Mesenchymal stem cell (in vitro differentiated cells and primary cell): ENCODE measurements around the gene BLVRB.

Source experiments
- DNase-seq: peaks from one replicate; pipeline ENCODE4 v3.0.0-alpha.2; 2013
- H2AFZ ChIP-seq: one replicate; pipeline ENCODE4 v1.6.1; 2013; ENCODE audit warnings: low read depth, mild to moderate bottlenecking, control low read depth, inconsistent platforms, low read length, moderate library complexity
- H2AK5ac ChIP-seq: 2 replicates; pipeline ENCODE4 v1.6.1; 2013; ENCODE audit warnings: low read length, moderate library complexity, mild to moderate bottlenecking, inconsistent platforms; ENCODE audit not compliant: severe bottlenecking
- H2BK120ac ChIP-seq: one replicate; pipeline ENCODE4 v1.6.1; 2013; ENCODE audit warnings: low read depth, mild to moderate bottlenecking, inconsistent platforms, low read length, moderate library complexity
- H2BK12ac ChIP-seq, 2 experiments: one replicate each; pipeline ENCODE4 v1.6.1; 2013; ENCODE audit warnings: inconsistent platforms in 2 of 2, low read length in 2 of 2, mild to moderate bottlenecking in 2 of 2, moderate library complexity in 2 of 2, control low read depth in 1 of 2
- H2BK15ac ChIP-seq: one replicate; pipeline ENCODE4 v1.6.1; 2013; ENCODE audit warnings: mild to moderate bottlenecking, low read depth, inconsistent platforms; ENCODE audit not compliant: poor library complexity, severe bottlenecking
- H2BK5ac ChIP-seq: 2 replicates; pipeline ENCODE4 v1.6.1; 2013; ENCODE audit warnings: low read depth, mild to moderate bottlenecking, low read length, control low read depth, inconsistent platforms; ENCODE audit not compliant: poor library complexity, severe bottlenecking
- H3K14ac ChIP-seq, 2 experiments: one replicate each; pipeline ENCODE4 v1.6.1; 2013; ENCODE audit warnings: inconsistent platforms in 2 of 2, low read length in 2 of 2, control low read depth in 1 of 2, mild to moderate bottlenecking in 1 of 2, moderate library complexity in 1 of 2
- H3K18ac ChIP-seq, 2 experiments: one replicate each; pipeline ENCODE4 v1.6.1; 2013; ENCODE audit warnings: inconsistent platforms in 2 of 2, low read length in 2 of 2, control low read depth in 1 of 2, low read depth in 1 of 2, mild to moderate bottlenecking in 1 of 2
- H3K23ac ChIP-seq, 2 experiments: one replicate each; pipeline ENCODE4 v1.6.1; 2013; ENCODE audit warnings: inconsistent platforms in 2 of 2, low read length in 2 of 2, mild to moderate bottlenecking in 2 of 2, moderate library complexity in 2 of 2, control low read depth in 1 of 2
- H3K27ac ChIP-seq: 2 replicates; pipeline ENCODE4 v1.5.1; 2013; ENCODE audit warnings: mild to moderate bottlenecking, moderate library complexity, low read length, control low read depth, inconsistent platforms; ENCODE audit not compliant: poor library complexity, severe bottlenecking
- H3K27me3 ChIP-seq, 2 experiments: 2 replicates each; pipeline versions ENCODE4 v1.6.1 to v1.7.0; 2013; ENCODE audit warnings: low read length in 2 of 2, mild to moderate bottlenecking in 2 of 2, moderate library complexity in 2 of 2, control low read depth in 1 of 2, inconsistent platforms in 1 of 2; ENCODE audit not compliant: control insufficient read depth in 1 of 2, insufficient read depth in 1 of 2
- H3K36me3 ChIP-seq, 2 experiments: 2 replicates each; pipeline versions ENCODE4 v1.6.1 to v1.7.0; 2013; ENCODE audit warnings: low read length in 2 of 2, control low read depth in 1 of 2, inconsistent platforms in 1 of 2, low read depth in 1 of 2, mild to moderate bottlenecking in 1 of 2; ENCODE audit not compliant: insufficient read depth in 2 of 2, control insufficient read depth in 1 of 2
- H3K4ac ChIP-seq, 2 experiments: one replicate each; pipeline ENCODE4 v1.6.1; 2013; ENCODE audit warnings: inconsistent platforms in 2 of 2, low read length in 2 of 2, mild to moderate bottlenecking in 2 of 2, moderate library complexity in 2 of 2, control low read depth in 1 of 2, low read depth in 1 of 2
- H3K4me1 ChIP-seq: 2 replicates; pipeline ENCODE4 v1.6.1; 2013; ENCODE audit warnings: low read depth, low read length, control low read depth; ENCODE audit not compliant: control insufficient read depth, insufficient read depth
- H3K4me2 ChIP-seq: 2 replicates; pipeline ENCODE4 v1.6.1; 2013; ENCODE audit warnings: low read length, mild to moderate bottlenecking, inconsistent platforms; ENCODE audit not compliant: poor library complexity, severe bottlenecking
- H3K4me3 ChIP-seq, 2 experiments: 2 replicates each; pipeline versions ENCODE4 v1.5.1 to v1.7.0; 2013; ENCODE audit warnings: low read length in 2 of 2, mild to moderate bottlenecking in 2 of 2, control low read depth in 1 of 2, low read depth in 1 of 2; ENCODE audit not compliant: insufficient read depth in 1 of 2
- H3K79me1 ChIP-seq: replicated peaks from 2 replicates; pipeline ENCODE4 v1.6.1; 2013; ENCODE audit warnings: mild to moderate bottlenecking, control low read depth, low read length, inconsistent platforms; ENCODE audit not compliant: poor library complexity, severe bottlenecking
- H3K9ac ChIP-seq: 2 replicates; pipeline ENCODE4 v1.7.0; 2013; ENCODE audit warnings: mild to moderate bottlenecking, low read length, moderate library complexity
- H3K9me3 ChIP-seq: 2 replicates; pipeline ENCODE4 v1.7.0; 2013; ENCODE audit warnings: mild to moderate bottlenecking, low read length; ENCODE audit not compliant: control insufficient read depth
- H4K8ac ChIP-seq: one replicate; pipeline ENCODE4 v1.6.1; 2013; ENCODE audit warnings: inconsistent platforms, mild to moderate bottlenecking, low read length, moderate library complexity
- H4K91ac ChIP-seq: one replicate; pipeline ENCODE4 v1.6.1; 2013; ENCODE audit warnings: mild to moderate bottlenecking, low read length, inconsistent platforms
- WGBS: methylation state at CpG from one replicate; pipeline ENCODE4 v1.1.7; 2013; ENCODE audit warnings: mixed read lengths; 5-methylcytosine and 5-hydroxymethylcytosine counted together

The BLVRB gene

GRCh38 chr19:40443131-40443999 is 22.2 kb downstream of the BLVRB start:
- peak overlapping the region in 1 of 2 experiments; percentile 68 for H2BK12ac ChIP-seq
- peak overlapping the region; percentile 69 for H4K8ac ChIP-seq
- WGBS = under 1% methylated on average over 51 of the region's 52 CpGs
- peak overlapping the region in 1 of 2 experiments; percentile 70 for H3K23ac ChIP-seq
- H3K4me1 ChIP-seq = peaks cover 20% of the 10 kb centered on the region
- peak overlapping the region; percentile 97 for H3K4ac ChIP-seq
- peaks cover 5% of the 10 kb centered on the region for H3K79me1 ChIP-seq
- H2BK15ac ChIP-seq = peak overlapping the region; percentile 91
- no peak overlapping the region for H2AFZ ChIP-seq
- H2BK120ac ChIP-seq = peak overlapping the region; percentile 95
- H3K27me3 ChIP-seq = no peaks in the 10 kb centered on the region
- peak overlapping the region; percentile 48 for H3K4me2 ChIP-seq
- peak overlapping the region; percentile 94 to 97 for H3K4me3 ChIP-seq
- DNase-seq = peak; percentile 100
- peak overlapping the region; percentile 90 for H4K91ac ChIP-seq
- H3K18ac ChIP-seq = peak overlapping the region; percentile 97 to 99
- H3K9me3 ChIP-seq = no peaks in the 10 kb centered on the region
- H3K14ac ChIP-seq = peak overlapping the region; percentile 79 to 83
- peak overlapping the region; percentile 97 for H3K9ac ChIP-seq
- peak overlapping the region; percentile 99 for H3K27ac ChIP-seq
- peaks cover 39 to 40% of the 10 kb centered on the region in 2 experiments for H3K36me3 ChIP-seq
- peak overlapping the region; percentile 95 for H2BK5ac ChIP-seq
- H2AK5ac ChIP-seq = peak overlapping the region; percentile 99

- Histone ChIP-seq H3K27me3 (no peaks in the 10 kb centered on the region), H3K4ac (peak overlapping the region in 1 of 2 experiments; percentile 55), H3K36me3 (peaks cover 31 to 33% of the 10 kb centered on the region in 2 experiments), H3K9ac (peak overlapping the region; percentile 97), H4K91ac (no peak overlapping the region), H2BK12ac (no peak overlapping the region), H3K4me3 (peak overlapping the region; percentile 62 to 94), H3K14ac (no peak overlapping the region), H3K27ac (peak overlapping the region; percentile 88), H2BK120ac (no peak overlapping the region), H2AK5ac (peak overlapping the region; percentile 69), H4K8ac (peak overlapping the region; percentile 16), H2BK5ac (no peak overlapping the region), H2BK15ac (no peak overlapping the region), H2AFZ (no peak overlapping the region), H3K4me1 (peaks cover 20% of the 10 kb centered on the region), H3K4me2 (peak overlapping the region; percentile 85), H3K79me1 (peaks cover 5% of the 10 kb centered on the region), H3K23ac (no peak overlapping the region), H3K9me3 (no peaks in the 10 kb centered on the region), H3K18ac (peak overlapping the region in 1 of 2 experiments; percentile 18)
- no peak for DNase-seq
- WGBS = 15% methylated on average over 20 of the region's 22 CpGs
Measured at GRCh38 chr19:40442328-40443130, 23.0 kb downstream of the BLVRB start.

- H3K79me1 ChIP-seq = peaks cover 5% of the 10 kb centered on the region
- no peak overlapping the region for H4K91ac ChIP-seq
- H3K14ac ChIP-seq = no peak overlapping the region
- WGBS = 85% methylated on average over 9 of the region's 11 CpGs
- no peak overlapping the region for H3K18ac ChIP-seq
- no peak overlapping the region for H2BK15ac ChIP-seq
- H3K36me3 ChIP-seq = peaks cover 31 to 33% of the 10 kb centered on the region in 2 experiments
- no peak overlapping the region for H2BK12ac ChIP-seq
- H3K4me3 ChIP-seq = peak overlapping the region in 1 of 2 experiments; percentile 94
- no peak overlapping the region for H2AK5ac ChIP-seq
- no peak overlapping the region for H3K23ac ChIP-seq
- no peak overlapping the region for H4K8ac ChIP-seq
- no peak overlapping the region for H2BK5ac ChIP-seq
- no peak overlapping the region for H3K27ac ChIP-seq
- DNase-seq = no peak
- no peak overlapping the region for H2BK120ac ChIP-seq
- H3K4me1 ChIP-seq = peaks cover 20% of the 10 kb centered on the region
- H3K27me3 ChIP-seq = no peaks in the 10 kb centered on the region
- no peak overlapping the region for H2AFZ ChIP-seq
- H3K4ac ChIP-seq = no peak overlapping the region
- no peaks in the 10 kb centered on the region for H3K9me3 ChIP-seq
- peak overlapping the region; percentile 97 for H3K9ac ChIP-seq
- H3K4me2 ChIP-seq = peak overlapping the region; percentile 85
Measured at GRCh38 chr19:40441719-40442253, 23.8 kb downstream of the BLVRB start.
